GM15510 (cell line): ENCODE data around the gene STEAP1B.

Experiments used
- POLR2A ChIP-seq: IDR thresholded peaks from 3 replicates; pipeline ENCODE4 v1.6.1; 2011; ENCODE audit warnings: borderline replicate concordance; ENCODE audit not compliant: insufficient read length; ENCODE audit errors: extremely low read depth

STEAP1B gene

DNA sequence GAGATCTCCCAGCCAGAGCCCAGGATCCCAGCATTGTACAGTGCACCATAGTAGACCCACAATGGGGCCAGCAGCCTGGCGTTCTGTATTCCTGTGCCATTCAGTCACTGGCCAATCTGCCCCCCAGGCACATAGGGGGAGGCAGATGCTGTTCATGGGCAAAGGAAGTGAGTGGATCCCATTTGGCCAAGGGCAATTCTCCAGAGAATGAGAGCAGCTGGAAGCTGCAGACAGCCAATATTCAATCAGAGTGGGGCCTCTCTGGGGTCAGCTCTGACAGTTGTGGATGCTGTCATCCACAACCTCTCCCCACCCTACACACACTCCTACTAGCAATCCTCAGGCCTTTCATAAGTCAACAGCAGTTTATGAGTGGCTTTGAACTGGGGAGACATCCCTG, 17.5 kb downstream of the STEAP1B start:
- no peak for TF ChIP-seq POLR2A

DNA sequence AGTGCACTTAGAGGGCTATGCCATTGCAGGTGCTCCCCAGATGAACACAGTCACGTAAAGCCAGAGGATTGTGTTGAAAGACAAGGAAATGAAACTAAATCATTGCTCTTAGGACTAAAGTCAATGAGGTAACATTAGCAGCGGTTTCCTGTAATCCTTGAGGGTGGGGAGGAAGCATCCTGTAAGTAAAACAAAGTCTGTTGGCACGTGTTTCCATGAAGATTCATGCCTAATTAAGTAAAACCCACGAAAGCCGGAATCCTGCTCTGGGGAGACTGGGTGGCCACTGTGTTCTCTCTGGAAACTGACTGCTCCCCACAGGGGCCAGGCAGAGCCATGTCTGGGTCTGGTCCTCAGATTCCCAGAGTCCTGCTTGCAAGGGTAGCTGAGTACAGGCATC, 18.3 kb downstream of the STEAP1B start:
- no peak for TF ChIP-seq POLR2A

DNA sequence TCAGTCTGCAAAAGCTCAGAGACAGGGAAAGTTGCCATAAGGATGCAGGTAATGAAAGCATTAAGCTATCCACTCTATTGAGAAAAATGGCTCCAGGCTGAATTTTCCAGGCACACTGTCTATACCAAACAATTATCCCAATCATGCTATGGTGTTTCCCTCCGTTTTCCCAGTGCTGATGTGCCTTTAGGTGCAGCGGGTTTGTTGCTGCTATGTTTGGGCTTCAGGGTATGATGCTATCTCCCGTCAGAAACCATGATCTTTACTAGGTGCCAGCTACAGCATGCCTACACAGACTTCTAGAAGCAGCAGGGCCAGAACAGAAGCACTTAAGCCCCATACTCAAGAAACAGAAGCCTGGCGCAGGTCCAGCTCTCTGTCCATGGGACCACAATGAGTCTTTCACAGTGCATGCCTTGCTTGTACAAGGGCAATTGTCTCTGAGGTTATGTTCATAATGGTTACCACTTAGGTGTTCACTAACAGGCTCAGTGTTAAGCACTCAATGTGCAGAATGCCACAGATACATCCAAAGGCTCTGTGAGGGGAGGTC, 19.4 kb downstream of the STEAP1B start:
- TF ChIP-seq POLR2A: no peak

DNA sequence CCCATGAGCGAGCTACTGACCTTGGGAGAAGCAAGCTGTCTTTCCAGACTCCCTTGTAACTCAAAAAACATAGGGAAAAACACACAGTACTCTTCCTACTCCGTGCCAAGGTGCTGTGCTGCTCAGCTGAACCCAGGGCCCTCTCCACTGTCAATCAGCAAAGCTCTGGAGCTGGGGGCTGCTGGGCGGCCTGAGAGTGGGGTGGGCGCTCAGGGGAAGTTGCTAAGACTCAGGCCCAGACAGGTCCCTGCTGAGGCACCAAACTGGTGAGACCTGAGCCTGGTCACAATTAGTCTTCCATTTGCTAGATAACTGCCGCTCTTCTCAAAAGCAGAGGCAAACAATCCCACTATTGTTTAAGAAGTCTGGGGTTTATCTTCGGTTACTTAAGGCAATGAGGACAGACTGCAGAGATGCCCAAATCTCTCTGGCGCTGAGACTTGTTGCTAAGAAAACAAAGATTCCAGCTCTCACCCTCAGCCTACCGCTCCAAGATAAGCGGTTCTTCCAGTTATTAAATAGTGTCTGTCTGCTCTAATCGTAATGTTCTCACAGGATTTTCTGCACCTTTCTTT, 22.0 kb downstream of the STEAP1B start:
- TF ChIP-seq POLR2A: no peak

DNA sequence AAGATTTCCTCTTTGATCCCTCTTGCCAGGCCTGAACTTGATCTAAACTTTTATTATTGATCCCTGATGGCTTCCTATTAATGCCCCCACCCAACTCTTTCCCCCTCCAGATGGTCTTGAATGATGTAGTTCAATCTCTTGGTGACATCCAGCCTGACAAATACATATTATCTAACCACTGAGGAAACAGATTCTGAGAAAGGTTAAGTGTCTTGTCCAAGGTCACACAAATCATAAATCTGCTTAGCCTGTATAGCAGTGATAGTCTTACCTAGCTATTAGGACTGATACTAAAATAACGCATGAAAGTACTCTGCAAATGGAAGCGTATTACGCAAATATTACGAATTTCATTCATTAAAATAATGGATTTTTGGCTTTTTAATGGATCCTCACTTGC, 22.7 kb downstream of the STEAP1B start:
- no peak for TF ChIP-seq POLR2A

DNA sequence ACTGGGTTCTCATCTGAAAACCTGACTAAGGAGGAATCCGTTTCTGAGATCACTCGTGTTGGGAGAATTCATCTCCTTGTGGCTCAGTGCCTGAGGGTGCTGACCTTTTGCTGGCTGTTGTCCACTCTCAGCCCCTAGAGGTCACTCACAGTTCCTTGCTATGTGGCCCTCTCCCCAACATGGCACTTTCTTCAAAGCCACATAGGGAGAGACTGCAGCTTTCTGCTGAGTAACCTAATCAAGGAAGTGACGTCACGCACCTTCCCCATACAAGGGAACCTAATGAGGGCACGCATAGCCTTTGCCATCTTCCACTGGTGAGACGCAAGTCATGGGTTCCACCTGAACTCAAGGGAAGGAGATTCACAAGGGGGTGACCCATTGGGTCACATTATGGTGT, 23.2 kb downstream of the STEAP1B start:
- no peak for TF ChIP-seq POLR2A

DNA sequence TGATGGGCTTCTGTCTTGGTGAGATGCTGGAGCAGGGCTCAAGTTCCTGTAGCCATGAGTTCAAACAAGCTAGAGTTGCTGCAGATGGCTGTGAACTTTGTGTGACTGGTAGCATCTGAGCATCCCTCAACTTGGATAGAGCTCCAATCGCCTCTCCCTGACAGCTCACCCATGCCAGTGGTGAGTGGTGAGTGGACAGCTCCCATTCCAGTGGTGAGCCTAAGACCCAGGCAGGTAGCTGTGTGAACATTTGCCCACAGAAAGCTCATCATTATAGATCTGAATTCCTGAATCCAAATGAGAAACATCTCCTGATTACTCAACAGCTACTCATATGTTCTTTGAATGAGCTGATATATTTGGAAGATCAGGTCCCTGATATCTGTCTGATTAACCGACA, 25.3 kb downstream of the STEAP1B start:
- TF ChIP-seq POLR2A: no peak

DNA sequence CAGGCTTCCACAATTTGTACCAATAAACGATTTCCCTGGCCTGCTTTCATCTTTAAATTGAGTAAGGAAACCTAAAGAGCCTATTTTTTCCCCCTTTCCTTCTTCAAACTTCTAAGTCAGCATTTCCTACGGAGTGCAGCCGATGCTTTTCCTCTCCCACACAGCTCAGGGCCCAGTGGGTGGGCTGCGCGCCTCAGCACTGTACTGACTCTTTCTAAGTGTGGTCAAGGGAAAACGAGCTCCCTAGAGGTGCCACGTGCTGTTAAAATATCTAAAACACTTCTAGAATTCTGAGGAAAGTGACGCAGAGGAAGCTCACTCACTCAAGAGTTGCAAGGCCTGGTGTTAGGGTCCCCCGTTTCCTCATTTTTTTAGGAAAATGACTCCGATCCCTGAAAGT, 29.0 kb downstream of the STEAP1B start:
- TF ChIP-seq POLR2A: no peak

DNA sequence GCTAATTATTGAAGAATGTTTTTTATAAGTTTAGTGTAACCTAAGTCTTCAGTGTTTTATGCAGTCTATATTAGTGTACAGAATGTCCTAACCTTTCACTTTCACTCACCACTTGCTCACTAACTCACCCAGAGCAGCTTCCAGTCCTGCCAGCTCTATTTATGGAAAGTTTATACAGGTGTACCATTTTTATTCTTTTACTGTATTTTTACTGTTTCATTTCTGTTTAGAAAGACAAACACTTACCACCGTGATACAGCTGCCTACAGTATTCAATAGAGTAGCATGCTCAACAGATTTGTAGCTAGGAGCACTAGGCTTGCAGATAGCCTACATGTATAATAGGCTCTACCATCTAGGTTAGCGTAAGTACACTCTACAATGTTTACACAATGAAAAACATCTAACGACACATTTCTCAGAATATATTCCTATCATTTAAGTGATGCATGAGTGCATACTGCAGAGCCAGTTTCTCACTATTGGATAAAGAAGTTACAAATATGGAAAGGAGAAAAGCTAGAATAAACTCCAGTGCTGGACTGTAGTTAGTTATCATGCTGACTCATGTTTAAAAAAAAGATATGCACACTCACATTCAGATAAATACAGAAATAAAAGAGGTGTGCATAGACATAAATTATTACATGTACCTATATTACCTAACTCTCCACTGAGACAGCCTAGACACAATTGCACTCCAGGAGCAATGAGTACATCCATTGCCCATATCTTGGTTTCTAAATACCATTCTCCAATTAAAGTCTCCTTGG, 30.4 kb downstream of the STEAP1B start:
- no peak for TF ChIP-seq POLR2A

DNA sequence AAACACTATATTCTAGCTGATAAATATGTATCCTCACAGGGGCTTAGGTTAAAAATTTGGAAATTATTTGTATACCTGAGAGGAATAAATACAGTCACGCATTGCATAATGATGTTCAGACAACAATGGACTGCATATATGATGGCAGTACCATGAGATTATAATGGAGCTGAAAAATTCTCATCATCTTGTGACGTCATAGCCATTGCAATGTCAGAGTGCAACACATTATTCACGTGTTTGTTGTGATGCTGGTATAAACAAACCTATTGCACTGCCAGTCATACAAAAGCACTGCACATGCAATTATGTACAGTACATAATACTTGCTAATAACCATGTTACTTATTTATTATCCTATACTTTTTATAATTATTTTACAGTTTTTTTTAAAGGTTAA, 31.4 kb downstream of the STEAP1B start:
- TF ChIP-seq POLR2A: no peak

DNA sequence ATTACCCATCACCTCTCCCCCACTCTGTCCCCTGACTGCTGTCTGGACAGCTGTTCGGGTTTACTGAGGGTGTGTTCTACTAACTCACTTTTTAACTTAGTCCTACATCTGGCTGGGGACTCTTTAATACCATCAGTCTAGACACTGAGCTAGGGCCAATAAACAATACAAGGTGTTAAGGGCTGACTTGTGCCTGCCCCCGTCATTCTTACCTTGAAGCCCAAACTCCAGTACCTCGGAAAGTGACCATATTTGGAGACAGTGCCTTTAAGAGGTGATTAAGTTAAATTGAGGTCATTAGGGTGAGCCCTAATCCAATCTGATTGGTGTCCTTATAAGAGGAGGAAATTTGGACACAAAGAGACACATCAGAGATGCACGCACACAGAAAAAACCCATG, 35.7 kb downstream of the STEAP1B start:
- TF ChIP-seq POLR2A: no peak

DNA sequence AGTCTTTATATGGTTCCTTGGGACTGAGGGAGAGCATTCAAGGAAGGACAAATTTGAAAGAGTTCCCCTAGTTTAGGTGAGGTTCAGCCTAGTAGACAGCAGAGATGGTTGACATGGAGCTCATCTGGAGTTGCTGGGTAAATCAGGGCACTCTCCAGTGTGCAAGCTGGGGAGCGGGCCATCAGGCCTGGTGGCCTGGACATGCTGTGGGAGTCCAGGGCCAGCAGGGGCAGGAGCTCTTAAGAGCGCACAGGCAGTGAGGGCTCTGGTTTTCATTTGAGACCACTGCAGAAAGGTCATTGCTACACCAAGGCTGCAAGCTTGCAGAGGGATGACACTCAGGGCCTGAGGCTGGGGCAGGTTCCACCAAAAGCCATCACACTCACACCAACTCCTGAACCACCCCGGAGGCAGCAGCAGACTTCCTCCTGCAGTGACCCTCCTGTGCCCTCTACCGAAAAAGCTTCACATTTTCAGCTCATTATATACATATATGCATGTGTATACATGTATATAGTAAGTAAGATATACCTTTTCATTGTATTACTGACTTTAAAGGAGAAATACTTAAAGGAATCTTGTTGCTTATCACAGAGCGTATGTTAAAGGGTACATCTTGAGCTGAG, 39.5 kb downstream of the STEAP1B start:
- no peak for TF ChIP-seq POLR2A

DNA sequence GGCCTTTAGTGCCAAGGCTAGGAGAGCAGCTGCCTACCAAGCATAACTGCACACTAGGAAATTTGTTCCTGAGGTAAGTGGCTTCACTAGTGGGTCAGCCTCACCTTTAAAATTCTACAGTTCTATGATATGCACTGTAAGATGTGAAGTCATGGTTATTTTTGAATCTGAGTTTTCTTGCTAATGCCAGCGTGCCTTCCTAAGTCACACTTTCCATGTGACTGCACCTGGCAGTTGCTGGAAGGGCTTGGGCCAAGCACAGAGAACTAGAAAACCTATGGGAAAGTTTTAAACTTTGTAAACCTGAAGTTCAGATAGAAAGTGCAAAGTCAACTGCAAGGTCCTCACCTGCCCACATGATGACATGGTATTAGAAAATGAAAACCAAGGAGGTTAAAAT, 42.5 kb downstream of the STEAP1B start:
- TF ChIP-seq POLR2A: no peak

DNA sequence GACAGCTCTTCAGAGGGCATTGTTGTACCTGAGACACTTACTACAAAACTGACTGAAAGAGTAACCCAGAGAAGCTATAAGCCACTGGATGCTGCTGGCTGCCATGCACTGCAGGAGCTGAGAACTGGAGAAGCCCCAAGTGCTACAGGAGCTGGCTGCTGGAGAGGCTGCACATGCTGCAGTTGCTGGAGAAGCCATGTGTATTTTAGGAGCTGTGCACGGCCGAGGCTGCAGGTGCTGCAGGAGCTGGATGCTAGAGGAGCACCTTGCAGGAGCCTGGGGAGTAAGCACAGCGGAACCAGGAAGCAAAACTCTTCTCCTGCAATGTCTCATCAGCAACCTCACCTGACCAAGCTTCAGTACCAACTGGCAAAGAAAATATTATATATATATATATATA, 45.5 kb downstream of the STEAP1B start:
- TF ChIP-seq POLR2A: no peak

DNA sequence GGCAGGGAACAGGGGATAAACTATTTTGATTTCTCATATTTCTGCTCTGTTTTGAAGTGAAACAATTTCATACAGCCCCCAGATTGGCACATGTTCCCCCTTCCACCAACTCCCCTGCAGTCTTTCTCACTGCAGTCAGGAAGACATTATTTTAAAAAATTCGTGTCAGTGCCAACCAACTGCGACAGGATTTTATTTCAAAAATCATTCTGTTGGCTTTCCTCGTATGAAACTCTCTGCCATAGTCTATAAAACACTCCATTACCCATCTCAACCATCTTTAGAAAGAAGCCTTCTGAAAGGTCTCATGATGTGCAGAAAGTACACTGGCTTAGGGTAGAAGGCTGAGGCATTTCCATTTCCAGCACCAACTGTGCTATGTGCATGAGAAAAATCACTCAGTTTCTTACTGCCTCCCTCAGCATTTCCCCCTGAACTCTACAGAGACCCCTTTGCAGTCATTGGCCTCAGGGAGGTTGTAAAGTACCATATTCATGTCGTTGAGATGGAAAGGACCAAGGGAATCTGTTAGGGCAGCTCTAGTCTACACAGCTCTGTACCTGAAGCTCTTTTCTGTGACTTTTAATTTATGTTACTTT, 46.9 kb downstream of the STEAP1B start:
- TF ChIP-seq POLR2A: no peak
